ENCODE data around the gene AK8.

The AK8 gene

DNA sequence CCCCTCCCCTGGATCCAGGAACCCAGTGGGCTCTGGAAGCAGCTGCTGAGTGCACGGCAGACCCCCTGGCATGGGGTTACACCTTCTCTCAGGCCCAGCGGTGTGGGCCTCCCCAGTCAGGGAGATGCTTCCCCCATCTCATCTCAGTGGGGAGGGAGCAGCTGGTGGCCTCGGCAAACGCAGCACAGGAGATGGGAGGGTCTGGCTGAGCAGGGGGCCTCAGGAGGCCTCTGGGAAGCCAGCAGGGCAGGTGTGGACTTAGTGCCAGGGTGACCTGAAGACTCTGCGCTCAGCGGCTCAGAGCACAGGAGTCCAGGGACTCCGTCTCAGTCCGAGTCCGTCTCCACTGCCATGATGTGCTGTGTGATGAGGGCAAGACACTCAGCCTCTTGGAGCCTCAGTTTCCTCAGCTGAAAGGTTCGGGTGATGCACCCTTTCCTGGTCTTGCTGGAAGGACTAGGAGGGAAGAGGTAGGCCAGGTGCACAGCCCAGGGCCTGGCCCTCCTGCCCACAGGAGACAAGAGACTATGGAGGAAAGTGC lies 107.2 kb downstream of the AK8 start:
- no peak for DNase-seq (ENCODE audit: low spot score)

DNA sequence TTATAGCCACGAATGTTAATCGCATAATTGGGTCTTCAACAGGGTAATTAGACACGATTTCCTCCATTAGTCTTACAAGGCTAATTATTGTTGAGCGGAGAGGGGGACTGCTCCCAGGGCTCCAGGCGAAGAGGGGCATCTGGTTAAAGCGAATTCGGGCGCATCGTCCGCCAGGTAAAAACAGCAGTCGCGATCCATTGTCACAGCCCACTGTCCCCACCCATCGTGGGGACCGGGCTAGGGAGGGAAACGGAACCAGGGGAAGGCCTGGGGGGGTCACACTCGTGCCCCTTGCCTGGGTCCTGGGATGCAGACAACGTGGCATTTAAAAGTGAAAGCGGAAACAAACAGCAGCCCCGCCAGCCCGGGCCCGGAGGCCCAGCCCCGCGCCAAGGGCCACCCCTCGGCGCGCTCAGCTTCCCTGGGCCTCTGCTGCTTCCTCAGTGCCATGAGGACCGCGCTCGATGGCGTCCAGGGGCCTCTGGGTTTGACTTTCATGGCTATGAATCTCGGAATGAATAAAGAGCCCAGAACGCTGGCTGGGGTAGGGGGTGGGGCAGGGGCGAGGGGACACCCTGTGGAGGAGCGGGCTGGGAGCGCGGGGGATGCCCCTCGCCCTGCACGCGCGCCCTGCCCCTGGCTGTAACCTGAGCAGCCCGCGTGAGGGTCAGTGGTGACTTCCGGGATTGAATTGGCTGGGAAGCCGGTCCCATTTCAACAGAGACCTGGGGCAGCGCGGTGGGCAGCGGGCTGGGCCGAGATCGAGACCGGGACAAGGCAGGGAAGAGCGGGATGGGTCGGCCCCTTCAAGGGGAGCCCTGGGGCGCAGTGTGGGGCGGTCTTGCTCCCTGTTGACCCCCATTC lies 107.9 kb downstream of the AK8 start:
- peak; percentile 86 for DNase-seq (ENCODE audit: low spot score)

DNA sequence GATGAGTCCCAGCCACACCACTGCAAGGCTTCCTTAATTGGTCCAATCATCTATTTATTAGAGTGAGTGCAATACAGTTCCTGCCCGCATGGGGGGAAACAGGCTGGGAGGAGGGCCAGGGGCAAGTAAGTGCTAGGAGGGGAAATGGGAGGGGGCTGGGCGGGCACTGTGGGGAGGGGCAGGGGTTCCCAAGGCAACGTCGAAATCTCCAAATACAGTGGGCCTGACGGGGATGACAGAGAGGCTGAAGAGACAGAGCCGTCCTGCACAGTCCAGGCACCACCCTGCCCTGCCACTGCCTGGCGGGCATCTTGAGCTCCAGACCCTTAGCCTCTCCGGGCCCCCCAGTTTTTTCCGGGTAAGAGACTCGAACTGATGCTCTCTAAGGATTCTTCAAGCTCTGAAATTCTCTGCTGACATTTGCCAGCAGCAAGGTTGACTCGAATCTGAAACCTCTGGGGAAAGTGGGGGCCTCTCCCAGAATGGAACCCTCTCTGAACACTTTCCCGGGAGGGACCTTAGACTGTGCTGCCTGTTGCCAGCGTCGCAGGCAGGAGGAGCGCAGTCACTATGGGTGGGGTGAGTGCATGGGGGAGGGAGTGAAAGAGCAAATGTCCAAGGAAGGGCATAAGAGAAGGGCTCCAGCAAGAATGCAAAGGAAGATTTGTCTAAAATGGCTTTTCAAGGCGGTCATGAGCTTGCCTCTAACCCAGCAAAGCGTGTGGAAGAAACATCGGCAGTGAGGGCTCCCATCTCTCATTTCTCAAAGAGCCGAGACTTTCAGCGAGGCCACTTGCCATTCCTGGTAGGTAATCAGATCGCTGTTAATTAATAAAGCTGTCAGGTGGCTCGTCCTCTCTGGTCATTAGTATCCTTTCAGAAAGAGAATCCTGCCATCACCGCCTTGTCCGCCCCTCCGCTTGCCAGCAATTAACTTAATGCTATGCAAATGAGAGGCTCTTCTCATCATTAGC lies 108.9 kb downstream of the AK8 start:
- peak; percentile 63 for DNase-seq (ENCODE audit: low spot score)

DNA sequence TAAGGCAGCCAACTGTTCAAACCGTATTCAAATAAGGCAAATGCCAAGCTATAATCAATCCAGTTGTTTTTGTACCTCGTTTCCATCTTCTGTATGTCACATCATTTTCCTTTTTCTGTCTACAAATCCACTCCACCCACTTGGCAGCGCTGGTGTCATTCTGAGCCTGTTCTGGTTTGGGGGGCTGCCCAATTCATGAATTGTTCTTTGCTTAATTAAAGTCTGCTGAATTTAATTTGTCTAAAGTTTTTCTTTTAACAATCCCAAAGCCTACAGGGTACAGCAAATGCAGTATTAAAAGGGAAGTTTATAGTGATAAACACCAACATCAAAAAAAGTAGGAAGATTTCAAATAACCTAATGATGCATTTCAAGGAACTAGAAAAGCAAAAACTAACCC lies 114.5 kb downstream of the AK8 start:
- no peak for DNase-seq (ENCODE audit: low spot score)

DNA sequence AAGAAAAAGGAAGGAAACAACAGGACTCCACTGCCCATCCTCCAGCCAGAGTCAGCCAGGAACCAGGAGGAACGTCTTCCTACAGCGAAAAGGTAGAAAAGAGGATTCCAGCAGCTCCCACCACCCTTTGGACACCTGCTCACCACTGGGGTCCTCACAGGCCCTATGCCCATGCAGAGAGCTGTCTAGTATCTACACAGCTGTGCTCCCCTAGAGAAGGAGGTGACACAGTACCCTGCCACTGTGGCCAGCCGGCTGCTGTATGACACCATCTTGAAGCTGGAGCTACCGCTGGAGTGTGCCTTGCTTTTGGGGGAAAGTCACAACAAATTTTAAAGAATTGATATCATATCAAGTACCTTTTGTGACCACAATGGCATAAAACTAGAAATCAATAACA lies 115.2 kb downstream of the AK8 start:
- no peak for DNase-seq (ENCODE audit: low spot score)

DNA sequence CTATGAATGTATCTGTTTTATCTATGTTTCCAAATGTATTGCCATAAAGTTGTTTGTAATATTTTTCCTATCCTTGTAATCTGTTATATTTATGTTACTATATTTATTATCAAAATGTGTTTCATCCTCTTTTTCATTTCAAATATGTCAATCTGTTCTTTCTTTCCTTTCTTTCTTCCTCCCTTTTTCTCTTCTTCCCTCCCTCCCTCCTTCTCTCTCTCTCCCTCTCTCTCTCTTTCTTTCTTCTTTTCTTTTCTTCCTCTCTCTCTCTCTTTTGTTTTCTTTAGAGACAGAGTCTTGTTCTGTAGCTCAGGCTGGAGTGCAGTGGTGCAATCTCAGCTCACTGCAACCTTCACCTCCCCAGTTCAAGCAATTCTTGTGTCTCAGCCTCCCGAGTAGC lies 116.5 kb downstream of the AK8 start:
- no peak for DNase-seq (ENCODE audit: low spot score)

DNA sequence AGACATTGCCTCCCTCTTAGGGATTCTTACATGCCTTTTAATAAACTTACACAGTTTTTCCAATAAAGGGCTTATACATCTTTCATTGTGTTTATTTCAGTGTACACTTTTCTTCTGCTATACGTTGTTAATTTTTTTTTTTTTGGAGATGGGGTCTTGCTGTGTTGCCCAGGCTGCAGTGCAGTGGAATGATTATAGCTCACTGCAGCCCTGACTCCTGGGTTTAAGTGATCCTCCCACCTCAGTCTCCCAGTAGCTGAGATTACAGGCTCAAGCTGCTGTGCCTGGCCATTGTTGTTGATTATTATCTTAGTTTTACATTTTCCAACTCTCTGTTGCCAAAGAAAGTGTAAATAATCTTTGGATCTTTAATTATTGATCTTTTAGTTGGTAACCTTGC lies 118.0 kb downstream of the AK8 start:
- DNase-seq (ENCODE audit: low spot score), result no peak

DNA sequence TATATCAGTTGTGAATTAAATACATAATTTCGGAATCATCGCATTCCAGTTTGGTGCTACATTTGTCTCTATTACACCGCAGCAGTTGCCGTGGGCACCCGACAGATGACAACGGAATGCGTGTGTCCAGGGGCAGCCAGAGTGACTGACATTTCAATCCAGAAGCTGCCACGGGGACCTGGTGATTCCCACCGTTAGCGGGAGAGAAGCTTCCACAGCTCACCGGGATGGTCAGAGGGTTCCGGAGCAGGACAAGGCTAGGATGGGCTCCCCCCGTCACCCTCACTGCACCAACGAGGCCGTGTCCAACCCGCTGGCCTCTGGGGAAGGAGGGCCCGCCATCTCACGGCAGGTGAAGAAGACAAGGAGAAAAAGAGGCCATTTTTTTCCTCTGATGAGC lies 121.1 kb downstream of the AK8 start:
- DNase-seq (ENCODE audit: low spot score), result no peak

DNA sequence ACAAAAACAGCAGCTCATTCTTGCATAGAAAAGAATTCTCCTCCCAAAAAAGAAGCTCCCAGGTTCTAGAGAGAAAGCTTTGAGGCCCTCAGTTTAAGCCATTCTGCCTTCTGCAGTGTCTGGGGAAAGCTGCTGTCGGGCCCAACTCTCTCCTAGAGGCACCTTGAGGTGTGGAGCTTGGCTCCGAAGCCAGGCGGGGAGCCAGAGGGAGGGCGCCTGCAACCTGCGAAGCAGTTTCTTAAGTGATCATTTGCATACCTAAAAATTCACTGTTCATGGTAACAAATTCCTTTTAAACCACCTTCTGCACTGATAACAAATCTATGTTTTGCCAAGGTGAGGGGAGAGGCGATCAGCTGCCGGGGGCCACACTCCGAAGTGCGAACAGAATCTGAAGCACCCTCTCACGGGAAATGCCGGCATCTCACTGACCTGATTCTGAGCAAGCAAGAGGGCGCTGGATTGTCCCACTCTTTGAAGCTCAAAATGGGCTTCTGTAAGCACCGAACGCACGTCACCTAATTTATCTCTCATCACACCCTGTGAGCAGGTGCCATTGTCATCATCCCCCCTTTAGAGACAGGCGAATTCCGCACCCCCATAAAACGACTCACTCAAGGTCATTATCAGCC lies 121.8 kb downstream of the AK8 start:
- no peak for DNase-seq (ENCODE audit: low spot score)

DNA sequence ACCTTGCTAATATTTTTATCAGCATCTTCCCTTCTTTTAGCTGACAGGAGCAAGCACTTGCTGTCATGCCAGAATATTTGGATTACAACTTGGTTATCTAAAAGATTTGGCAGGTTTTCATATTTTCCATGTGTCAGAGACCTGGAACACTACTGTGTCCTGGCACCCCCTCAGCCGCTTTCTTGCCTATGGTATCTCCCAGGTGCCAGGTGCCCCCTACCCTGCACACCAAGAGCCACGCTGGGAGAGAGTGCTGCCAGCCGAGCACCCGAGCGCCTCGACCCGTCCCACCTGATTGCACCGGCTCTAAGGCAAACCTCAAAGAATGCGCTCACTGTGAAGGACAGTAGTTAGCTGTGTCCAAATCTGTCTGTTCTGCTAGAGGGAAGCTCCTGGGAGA lies 123.0 kb downstream of the AK8 start:
- DNase-seq (ENCODE audit: low spot score), result no peak

DNA sequence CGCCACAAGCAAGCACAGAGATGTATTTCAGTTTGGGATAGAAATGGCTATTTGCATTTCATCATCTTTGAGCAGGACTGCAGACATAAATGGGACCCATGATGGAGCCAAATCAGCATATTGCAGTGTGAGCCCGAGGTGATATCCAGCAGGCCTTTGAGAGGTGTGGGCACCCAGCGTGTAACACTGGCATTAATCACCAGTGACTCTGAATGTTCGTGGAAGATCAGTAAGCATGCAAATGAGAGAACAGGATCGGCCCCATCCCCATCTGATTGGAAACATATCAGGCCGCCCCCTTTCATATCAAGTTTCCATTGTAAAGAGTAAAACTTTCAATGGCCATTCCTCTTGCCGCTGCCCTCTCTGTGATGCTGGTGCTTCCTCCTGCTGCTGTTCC lies 123.8 kb downstream of the AK8 start:
- DNase-seq (ENCODE audit: low spot score), result no peak

DNA sequence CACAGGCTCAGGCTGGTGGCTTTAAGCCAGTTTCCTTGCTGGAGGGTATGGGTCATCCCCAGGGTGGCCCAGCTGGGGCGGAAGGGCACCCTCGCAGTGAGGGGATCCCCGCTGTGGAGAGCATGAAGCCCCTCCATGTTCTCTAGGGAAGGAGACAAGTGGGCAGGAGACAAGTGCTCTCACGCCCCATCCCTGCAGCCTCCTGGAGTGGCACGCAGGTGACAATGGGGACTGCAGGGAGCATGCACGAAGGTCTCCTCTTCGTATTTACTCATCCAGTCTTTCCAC lies 124.5 kb downstream of the AK8 start:
- DNase-seq (ENCODE audit: low spot score), result no peak

DNA sequence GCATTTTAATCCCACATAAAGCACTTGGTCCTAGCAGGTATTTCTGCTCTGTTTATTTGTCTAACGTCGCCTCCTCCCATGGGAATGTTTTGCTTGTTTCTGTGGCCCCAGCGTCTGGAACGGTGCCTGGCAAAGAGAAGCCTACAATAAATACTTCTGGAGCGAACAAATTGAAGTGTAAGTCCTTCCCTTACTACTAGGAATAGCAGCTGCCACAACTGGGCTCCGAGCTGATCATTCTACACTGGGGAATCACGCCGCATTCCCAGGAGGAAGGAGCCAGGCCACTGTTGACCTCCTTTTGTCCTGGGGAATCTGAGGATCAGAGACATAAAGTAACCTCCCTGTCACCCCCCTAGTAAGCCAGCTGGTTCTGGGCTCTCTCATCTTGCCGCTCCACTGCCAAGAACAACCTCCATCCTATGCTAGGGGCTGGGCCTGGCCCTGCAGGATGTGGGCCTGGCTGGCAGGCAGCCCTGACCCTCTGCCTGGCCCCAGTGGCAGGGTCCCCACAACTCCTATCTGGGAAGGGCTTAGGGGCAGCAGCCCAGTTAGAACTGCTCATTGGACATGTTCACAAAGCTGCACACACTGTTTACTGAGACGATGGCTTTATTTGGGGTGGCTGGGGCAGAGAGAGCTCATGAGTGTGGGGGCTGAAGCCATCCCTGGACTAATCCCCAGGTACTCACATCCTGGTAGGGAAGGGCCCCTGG lies 125.0 kb downstream of the AK8 start:
- no peak for DNase-seq (ENCODE audit: low spot score)

DNA sequence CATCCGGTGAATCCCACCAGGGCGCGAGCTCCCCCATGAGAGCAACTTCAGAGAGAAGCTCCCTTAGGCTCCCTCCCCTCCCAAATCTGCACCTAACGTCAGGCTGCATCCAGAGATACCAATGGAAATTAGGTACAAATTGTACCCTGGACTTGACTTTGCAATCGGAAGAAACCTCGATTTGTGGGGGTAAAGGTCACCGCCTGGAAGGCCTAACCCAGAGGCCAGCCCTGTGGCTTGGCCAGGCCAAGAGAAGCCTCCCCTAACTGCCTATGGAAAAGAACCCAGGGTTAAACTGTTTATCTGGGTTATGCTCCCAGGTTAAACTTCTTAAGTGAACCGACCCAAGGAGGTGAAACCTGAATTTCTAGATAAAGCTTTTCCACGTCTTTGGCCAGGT lies 127.4 kb downstream of the AK8 start:
- no peak for DNase-seq (ENCODE audit: low spot score)

DNA sequence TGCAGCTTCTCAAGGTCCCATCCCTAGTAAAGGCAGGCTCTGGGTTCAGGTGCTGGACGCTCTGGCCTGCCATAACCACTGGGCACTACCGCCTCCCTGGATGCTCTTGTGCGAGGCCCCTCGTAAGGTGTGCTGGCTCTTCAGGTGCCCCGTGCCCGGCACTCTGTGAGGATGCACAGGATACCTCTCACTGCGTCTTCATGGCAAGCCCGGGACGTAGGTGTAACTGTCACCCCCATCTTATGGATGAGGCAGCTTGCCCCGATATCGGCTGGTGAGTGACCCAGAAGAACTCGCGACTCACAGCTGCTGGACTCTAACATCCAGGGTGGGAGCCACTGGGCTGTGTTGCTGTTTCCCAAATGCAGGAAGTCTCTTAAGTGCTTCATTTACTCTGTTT lies 128.8 kb downstream of the AK8 start:
- DNase-seq (ENCODE audit: low spot score), result no peak

DNA sequence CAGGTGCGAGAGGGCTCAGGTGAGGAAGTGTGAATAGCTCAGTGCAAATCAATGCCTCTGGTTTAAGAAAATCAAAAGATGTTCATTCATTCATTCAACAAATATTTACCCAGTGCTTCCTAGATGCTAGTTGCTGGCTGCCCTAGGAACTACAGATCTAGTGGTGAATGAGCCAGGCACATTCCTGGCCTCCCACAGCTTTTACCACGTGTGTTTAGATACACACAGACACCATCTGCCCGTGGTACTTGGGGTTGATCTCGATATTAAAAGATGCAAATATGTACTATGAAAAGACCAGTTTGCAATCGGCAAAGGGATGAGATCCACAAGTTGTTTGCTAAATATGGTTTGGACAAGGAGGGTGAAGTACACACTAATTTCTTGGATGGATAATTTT lies 129.6 kb downstream of the AK8 start:
- DNase-seq (ENCODE audit: low spot score), result no peak

DNA sequence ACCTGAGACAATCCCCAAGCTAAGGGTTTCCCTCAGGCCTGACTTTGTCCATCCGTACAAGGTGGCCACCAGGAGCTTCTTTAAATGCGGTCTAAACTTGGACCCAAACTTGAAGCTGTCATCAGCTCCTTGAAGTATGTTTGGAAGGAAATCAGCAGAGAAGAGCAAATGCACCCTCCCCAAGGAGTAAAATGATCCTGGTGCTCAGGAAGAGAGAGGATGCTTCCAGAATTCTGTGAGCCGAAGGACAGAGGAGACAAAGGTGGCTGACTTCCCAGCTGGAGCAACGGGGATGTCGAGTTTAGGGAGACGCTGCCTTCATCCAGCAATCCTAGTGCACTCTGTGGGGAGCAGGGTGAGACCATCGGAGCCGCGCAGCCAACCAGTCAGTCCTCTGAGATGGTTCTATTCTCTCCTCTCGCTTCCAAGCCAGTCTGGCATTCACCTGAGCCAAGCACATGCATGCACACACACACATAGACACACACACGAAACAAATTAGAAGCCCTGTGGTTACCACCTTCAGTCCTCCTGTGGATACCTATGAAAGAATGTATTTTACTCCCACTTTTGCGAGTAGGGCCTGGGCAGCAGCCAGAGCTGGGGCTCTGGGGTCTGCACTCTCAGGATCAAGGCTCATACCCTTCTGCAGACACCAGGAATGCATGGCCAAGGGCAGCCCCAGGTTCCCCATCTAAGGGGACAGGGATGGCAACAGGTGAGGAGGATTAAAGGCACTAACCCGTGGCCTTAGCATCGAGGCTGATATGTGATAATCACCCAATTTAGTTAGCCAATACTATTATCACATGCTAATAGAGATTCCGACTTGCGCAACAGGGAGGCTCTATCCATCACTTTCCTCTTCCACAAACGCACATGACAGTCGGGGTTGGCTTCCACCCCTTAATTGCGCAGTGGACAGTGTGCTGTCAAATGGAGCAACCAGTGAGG lies 132.1 kb downstream of the AK8 start:
- no peak for DNase-seq (ENCODE audit: low spot score)

DNA sequence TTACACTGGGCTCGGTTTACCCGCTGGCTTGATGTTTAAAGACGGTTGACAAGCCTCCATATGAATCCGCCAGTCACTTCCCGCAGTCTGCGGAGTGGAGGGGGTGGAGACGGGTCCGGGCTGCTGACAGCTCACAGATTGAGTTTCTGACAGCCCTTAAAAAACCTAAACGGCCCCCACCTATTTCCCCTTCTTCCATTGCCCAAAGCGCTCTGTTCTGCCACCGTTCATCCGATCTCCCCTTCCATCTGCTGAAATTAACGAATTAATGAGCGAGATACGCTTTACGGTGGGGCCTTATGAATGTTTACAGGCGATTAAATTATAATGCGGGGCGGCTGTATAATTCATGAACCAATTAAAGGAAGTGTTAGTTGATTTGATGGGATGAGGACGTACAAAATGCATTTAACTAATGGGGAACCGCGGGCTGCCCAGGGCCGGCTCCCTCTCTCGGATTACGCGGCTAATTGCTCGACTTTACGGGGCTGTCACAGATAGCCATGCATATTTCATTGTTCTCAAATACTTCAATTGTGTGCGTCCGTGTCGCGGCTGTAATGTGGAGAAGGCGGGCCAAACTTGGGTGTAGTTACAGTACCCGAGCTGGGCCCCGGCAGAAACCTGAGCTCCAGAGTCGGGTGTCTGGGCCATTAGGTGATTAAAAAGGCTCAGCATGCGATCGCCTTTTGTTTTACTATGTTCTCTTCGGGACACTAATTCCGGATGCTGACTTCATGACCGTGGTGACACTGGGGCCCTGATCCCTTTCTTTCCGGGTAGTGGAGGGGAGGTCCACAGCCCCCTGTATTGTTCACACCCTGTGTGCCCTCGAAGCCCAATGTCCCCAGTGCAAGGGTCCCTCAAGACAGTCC lies 133.0 kb downstream of the AK8 start:
- no peak for DNase-seq (ENCODE audit: low spot score)

DNA sequence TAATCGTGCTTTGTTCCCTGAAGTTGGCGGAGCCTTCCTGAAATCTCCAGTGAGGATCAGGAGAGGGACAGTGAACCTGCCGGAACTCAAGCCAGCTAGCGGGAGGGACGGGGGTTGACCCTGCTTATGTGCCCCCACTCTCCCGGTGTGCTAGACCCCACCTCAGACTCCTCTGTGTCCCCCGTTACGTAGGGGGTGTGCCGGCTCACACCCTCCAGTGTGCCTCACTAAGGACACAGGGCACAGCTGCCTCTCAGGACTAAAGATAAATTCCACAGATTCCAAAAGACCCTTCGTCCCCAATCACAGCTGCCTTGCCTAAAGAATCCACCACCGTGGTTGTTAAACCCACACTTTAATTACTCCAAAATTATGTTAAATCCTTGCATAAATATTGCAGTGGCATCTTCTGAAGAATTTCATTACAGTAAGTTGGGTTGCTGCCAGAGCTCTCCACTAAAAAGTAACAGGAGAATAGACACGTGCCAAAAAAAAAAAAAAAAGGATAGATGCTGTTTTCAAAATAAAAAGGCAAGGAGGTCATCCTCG lies 134.1 kb downstream of the AK8 start:
- DNase-seq (ENCODE audit: low spot score), result no peak

Measured in AG08396 (cell line).